Measurements from ENCODE around the gene CACUL1.

Gene CACUL1

GRCh38 chr10:118638680-118639079 lies 116.1 kb downstream of the CACUL1 start:
- no peak for DNase-seq (ENCODE audit: low spot score)

GRCh38 chr10:118635674-118636402 lies 118.9 kb downstream of the CACUL1 start:
- no peak for DNase-seq (ENCODE audit: low spot score)

GRCh38 chr10:118633786-118634185 lies 121.0 kb downstream of the CACUL1 start:
- DNase-seq (ENCODE audit: low spot score), result no peak

- DNase-seq (ENCODE audit: low spot score), result no peak
These were observed 125.6 kb downstream of the CACUL1 start for GRCh38 chr10:118629211-118629610.

- DNase-seq (ENCODE audit: low spot score), result no peak
These were observed 126.4 kb downstream of the CACUL1 start for GRCh38 chr10:118628397-118628796.

GRCh38 chr10:118626953-118627352 lies 127.8 kb downstream of the CACUL1 start:
- no peak for DNase-seq (ENCODE audit: low spot score)

All from cerebellar cortex (tissue), 1 donor.